ENCODE results near the gene WDR38. TPM values are rescaled to one million over a fixed set of nuclear protein-coding genes. Genes with fewer than 3 reads are reported as not detected.

The WDR38 gene
- total RNA-seq (2014; rRNA removed; shearing (Covaris generic)), result not detected in 2 replicates

GRCh38 chr9:124852829-124853531, at the start of gene WDR38:
WDR38 (plus strand) TSS chr9:124853460; CDS start chr9:124853532, 72 bp downstream.
- peak; percentile 86 for DNase-seq (ENCODE audit: low spot score)

- DNase-seq (ENCODE audit: low spot score), result no peak
Measured at GRCh38 chr9:124803911-124804310, 49.3 kb upstream of the WDR38 start.

GRCh38 chr9:124805186-124805585, 48.1 kb upstream of the WDR38 start:
- DNase-seq (ENCODE audit: low spot score), result no peak

- no peak for DNase-seq (ENCODE audit: low spot score)
Measured at GRCh38 chr9:124808246-124808956, 44.9 kb upstream of the WDR38 start.

- no peak for DNase-seq (ENCODE audit: low spot score)
Measured at GRCh38 chr9:124809211-124809610, 44.0 kb upstream of the WDR38 start.

GRCh38 chr9:124809741-124810500, 43.3 kb upstream of the WDR38 start:
- no peak for DNase-seq (ENCODE audit: low spot score)

- peak; percentile 57 for DNase-seq (ENCODE audit: low spot score)
Measured at GRCh38 chr9:124810663-124811355, 42.5 kb upstream of the WDR38 start.

- no peak for DNase-seq (ENCODE audit: low spot score)
Measured at GRCh38 chr9:124812441-124812876, 40.8 kb upstream of the WDR38 start.

GRCh38 chr9:124813041-124813440, 40.2 kb upstream of the WDR38 start:
- no peak for DNase-seq (ENCODE audit: low spot score)

GRCh38 chr9:124813501-124814163, 39.6 kb upstream of the WDR38 start:
- no peak for DNase-seq (ENCODE audit: low spot score)

GRCh38 chr9:124814164-124814535, 39.1 kb upstream of the WDR38 start:
- DNase-seq (ENCODE audit: low spot score), result no peak

- DNase-seq (ENCODE audit: low spot score), result no peak
Measured at GRCh38 chr9:124815601-124816000, 37.7 kb upstream of the WDR38 start.

GRCh38 chr9:124818431-124819281, 34.6 kb upstream of the WDR38 start:
- DNase-seq (ENCODE audit: low spot score), result no peak

GRCh38 chr9:124820698-124821623, 32.3 kb upstream of the WDR38 start:
- no peak for DNase-seq (ENCODE audit: low spot score)

- DNase-seq (ENCODE audit: low spot score), result no peak
Measured at GRCh38 chr9:124828489-124829333, 24.5 kb upstream of the WDR38 start.

- peak; percentile 14 for DNase-seq (ENCODE audit: low spot score)
Measured at GRCh38 chr9:124829334-124829669, 24.0 kb upstream of the WDR38 start.

- DNase-seq (ENCODE audit: low spot score), result no peak
Measured at GRCh38 chr9:124830593-124830992, 22.7 kb upstream of the WDR38 start.

GRCh38 chr9:124831642-124832364, 21.5 kb upstream of the WDR38 start:
- DNase-seq (ENCODE audit: low spot score), result no peak
